GM21825 (cell line): ENCODE data around the gene ROR2.

Experiments
- ATAC-seq: cut with Tn5 transposase; IDR thresholded peaks from one replicate; pipeline ENCODE4 v1.9.1; 2021; ENCODE audit warnings: mild to moderate bottlenecking, moderate library complexity; ENCODE audit not compliant: unreplicated experiment

Gene ROR2

GRCh38 chr9:91844701-91845291 lies 105.2 kb downstream of the ROR2 start:
- ATAC-seq: no peak

DNA sequence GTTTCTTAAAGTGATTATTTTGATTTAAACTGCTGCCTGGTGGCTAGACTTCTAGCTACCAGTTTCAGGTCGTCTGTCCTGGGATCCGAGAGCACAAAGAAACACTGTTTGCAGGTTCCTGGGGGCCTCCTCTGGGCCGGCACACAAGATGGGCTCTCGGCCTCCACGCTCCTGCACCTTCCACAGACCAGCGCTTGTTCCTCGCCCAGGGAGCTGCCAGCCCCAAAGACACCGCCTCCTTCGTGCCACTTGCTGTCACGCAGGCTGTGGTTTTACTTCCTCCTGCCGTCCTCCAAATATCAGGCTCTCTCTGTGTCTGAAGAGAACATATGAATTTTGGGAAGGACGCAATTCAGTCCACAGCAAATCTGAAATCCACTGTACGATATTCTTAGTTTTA lies 105.8 kb downstream of the ROR2 start:
- ATAC-seq: no peak

- ATAC-seq: no peak
Measured at GRCh38 chr9:91843623-91844148, 106.3 kb downstream of the ROR2 start.

GRCh38 chr9:91843093-91843492 lies 106.9 kb downstream of the ROR2 start:
- no peak for ATAC-seq

DNA sequence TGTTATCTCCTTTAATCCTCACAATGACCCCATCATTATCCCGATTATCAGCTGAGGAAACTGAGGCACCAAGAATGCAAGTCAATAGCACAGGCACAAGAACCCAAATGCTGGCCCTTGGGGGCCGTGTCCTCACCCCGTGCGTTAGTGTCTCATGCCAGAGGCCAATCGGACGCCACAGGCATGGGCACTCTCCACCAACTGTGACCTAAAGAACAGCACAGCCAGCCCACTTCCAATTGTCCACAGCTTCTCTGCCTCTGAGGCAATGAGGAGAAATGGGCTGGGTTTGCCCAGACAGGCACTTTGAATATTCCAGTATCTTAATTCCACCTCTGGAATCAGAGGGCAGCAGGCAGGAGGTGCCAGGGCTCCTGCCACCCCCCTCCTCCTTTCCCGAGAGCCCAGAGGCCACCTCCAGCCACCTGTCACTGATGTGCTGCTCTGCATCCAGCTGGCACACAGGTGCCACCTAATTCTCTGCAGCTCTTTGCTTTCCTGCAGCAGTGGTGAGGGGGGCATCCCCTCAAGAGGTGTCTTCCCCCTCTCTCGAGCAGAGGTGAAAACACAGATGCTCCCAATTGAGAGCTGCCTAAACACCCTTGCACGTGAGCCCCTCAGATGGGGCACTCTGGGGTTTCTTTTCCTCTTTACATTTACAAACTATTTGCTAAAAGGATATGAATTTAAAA lies 107.5 kb downstream of the ROR2 start:
- no peak for ATAC-seq

DNA sequence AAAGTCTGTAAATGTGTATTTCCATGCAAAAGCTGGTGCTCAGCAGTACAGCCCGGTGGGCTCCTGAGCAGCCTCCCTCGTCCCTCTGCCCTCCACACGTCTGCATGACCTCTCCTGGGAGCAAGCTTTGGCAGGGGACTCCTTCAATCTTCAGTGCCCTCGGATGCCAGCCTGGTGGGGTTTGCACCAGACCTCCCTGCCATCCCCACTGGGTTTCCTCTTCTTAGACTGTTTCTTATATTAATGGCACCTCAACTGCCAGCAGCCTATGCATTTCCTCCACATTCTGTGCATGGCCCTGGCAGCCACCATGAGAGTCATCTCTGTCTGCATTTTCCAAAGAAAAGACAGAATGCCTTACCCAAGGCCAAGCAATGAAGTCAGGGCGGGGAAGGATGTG lies 108.4 kb downstream of the ROR2 start:
- ATAC-seq: no peak

DNA sequence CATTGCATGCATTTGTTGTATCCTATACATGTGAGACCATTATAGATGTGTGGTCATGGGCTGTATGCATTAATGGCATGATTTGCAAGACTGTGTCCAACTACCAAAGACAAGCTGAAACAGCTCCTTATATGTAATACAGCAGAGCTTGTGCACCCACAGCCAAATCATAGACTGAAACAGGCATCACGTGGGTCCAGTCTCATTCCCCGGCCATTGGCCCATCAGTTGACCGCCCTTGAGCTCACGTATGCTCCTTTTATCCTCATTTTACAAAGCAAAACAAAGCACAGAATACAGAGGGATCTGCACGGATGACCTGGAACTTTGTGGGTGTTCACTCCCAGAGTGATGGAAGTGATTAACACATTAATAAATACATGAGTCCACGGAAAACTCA lies 109.1 kb downstream of the ROR2 start:
- ATAC-seq: no peak

DNA sequence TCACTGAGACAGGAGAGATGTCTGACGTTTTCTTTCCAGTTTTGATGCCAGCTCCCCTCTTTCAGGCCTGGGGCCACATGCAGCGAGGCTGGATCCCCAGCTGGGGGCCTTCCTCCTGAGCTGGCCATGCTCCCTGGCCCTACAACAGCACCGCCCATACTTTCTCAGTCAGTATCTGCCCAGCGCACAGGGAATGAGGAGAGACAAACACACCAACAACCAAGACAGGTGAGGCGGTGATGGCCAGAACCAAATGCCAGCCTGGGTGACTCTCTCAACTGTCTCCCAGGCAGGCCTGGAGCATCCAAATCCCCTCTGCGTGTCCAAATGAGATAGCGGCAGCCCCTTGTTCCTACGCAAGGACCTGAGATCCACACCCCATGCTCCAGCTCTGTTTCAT lies 109.6 kb downstream of the ROR2 start:
- no peak for ATAC-seq

DNA sequence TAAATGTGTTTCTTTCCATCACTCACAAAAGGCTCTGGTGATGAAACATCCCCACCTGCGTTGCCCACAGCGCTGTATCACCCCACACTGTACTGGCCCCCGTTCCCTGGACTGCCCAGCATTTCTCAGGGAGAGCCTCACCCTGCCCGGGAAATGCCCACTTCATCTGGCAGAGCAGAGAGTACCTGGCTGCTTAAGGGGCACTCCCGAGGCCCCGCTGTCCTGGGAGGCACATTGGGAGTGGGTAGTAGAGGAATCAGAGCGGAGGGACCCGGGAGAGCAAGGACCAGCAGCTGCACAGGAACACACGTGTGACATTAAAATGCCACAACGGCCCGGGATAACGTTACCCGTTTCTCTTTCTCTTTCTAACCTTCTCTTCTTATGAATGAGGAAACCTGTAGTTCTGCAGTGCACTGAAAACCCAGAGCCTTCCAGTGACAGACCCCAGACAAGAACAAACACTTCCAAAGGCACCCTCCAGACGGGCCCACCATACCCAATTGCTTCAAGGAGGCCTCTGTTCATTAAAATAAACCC lies 110.0 kb downstream of the ROR2 start:
- ATAC-seq: no peak

DNA sequence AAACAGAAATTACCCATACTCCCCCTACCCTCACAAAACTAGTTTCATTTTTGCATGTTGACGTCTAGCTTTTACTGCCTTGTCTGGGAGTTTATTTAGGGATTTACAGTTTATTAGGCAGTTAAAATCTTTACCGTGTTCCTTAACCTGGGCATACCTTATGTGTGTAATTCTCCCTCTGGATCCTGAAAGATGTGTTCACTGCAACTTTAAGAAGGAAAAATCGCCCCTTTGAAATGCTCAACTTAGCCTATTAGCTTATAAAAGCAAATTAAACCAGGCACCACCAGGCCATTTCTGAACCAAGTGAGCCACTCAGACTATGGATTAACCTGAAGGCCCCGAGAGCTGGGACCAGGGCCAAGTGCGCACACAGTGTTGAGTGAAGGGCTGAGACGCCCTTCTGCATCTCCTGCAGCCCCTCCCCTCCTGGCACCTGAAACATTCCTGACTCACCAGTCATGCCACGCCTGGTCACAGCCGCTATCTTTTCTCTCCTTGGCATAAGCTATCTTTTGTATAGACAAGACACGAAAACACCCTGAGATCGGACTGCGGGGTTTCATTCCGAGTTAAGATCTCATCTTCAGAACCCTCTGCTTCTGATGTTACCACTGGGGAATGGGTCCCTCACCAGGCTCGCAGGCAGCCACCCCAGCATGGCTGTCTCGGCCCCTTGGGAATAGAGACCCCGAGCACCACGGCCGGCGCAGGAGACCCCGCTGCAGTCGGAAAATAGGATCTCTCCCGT lies 111.9 kb downstream of the ROR2 start:
- no peak for ATAC-seq

GRCh38 chr9:91836515-91836914 lies 113.5 kb downstream of the ROR2 start:
- ATAC-seq: no peak

- ATAC-seq: no peak
Measured at GRCh38 chr9:91835632-91836031, 114.4 kb downstream of the ROR2 start.

- ATAC-seq: no peak
Measured at GRCh38 chr9:91835216-91835615, 114.8 kb downstream of the ROR2 start.

GRCh38 chr9:91834740-91835139 lies 115.3 kb downstream of the ROR2 start:
- ATAC-seq: no peak

DNA sequence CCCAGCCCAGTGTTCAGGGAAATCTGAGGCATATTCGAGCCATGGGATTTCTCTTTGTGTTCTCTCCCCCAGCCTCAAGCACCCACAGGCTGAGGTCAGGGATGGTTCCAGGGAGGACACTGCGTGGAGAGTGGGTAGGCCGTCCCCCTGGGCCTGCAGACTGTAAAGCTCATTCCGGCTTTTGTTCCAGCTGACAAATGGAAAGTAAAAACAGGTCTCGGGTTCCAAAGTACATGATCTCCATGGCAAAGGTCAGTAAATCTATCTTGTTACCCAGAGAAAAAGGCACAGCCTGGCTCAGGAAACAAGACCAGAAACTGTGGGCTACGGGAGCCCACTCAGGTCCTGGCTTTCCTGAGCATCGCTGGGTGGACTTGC lies 116.2 kb downstream of the ROR2 start:
- no peak for ATAC-seq

- no peak for ATAC-seq
Measured at GRCh38 chr9:91833096-91833877, 116.7 kb downstream of the ROR2 start.

GRCh38 chr9:91832322-91832721 lies 117.7 kb downstream of the ROR2 start:
- ATAC-seq: no peak

- no peak for ATAC-seq
Measured at GRCh38 chr9:91825866-91826265, 124.2 kb downstream of the ROR2 start.

- no peak for ATAC-seq
Measured at GRCh38 chr9:91825422-91825821, 124.6 kb downstream of the ROR2 start.

- ATAC-seq: no peak
Measured at GRCh38 chr9:91824601-91825305, 125.3 kb downstream of the ROR2 start.
